ENCODE results near the gene RDH5. TPM values are rescaled to one million over a fixed set of nuclear protein-coding genes. Genes with fewer than 3 reads are reported as not detected.

The RDH5 gene
- total RNA-seq, 4 donors from 2014 or later, result 70.9 to 162 (median 123) TPM

GRCh38 chr12:55762646-55763045 lies 42.5 kb downstream of the RDH5 start:
- TF ChIP-seq CTCF (IDR thresholded peaks at IDR 0.05; ENCODE audit: low read depth), result no peak

- TF ChIP-seq CTCF (IDR thresholded peaks at IDR 0.05; ENCODE audit: low read depth), result no peak
Observed at GRCh38 chr12:55765736-55766290, 45.6 kb downstream of the RDH5 start.

GRCh38 chr12:55767156-55767555 lies 47.0 kb downstream of the RDH5 start:
- no peak for TF ChIP-seq CTCF (IDR thresholded peaks at IDR 0.05; ENCODE audit: low read depth)

GRCh38 chr12:55771736-55772135 lies 51.5 kb downstream of the RDH5 start:
- no peak for TF ChIP-seq CTCF (IDR thresholded peaks at IDR 0.05; ENCODE audit: low read depth)

Small RNAs within 50 kb of the gene (small RNA-seq; reads per million reads assigned to genes)
- gene AC009779.1 (not detected), gene RF00017 (not detected)

Other genes with a start within 250 kb of the RDH5 start
- gene OR6C68, start 228.0 kb upstream of the RDH5 start, total RNA-seq, result not detected
- gene OR6C4, start 170.8 kb upstream of the RDH5 start, total RNA-seq, result not detected
- gene OR2AP1, start 147.9 kb upstream of the RDH5 start, total RNA-seq, result not detected
- gene OR10P1, start 83.5 kb upstream of the RDH5 start, total RNA-seq, result not detected
- 100 to 1,000 TPM; 117 to 518 (median 175) TPM for gene ITGA7, start 12.5 kb upstream of the RDH5 start, total RNA-seq
- gene BLOC1S1, start 4.3 kb upstream of the RDH5 start, total RNA-seq, result 100 to 1,000 TPM; 193 to 251 (median 239) TPM
- 1,000 to 10,000 TPM in 1 of 4 donors, 100 to 1,000 TPM in 3; 727 to 1,052 (median 875) TPM for gene CD63, start 8.6 kb downstream of the RDH5 start, total RNA-seq
- gene GDF11, start 22.7 kb downstream of the RDH5 start, total RNA-seq, result 1 to 10 TPM in 3 of 4 donors, under 1 TPM in 1; 0.82 to 1.8 (median 1.2) TPM
- gene SARNP, start 97.3 kb downstream of the RDH5 start, total RNA-seq, result 10 to 100 TPM; 56.6 to 69.3 (median 64.0) TPM
- 10 to 100 TPM; 11.7 to 29.5 (median 17.6) TPM for gene ORMDL2, start 97.6 kb downstream of the RDH5 start, total RNA-seq
- gene DNAJC14, start 109.2 kb downstream of the RDH5 start, total RNA-seq, result 10 to 100 TPM; 26.2 to 29.3 (median 26.6) TPM
- 100 to 1,000 TPM in 1 of 4 donors, 10 to 100 TPM in 3; 22.2 to 182 (median 45.7) TPM for gene MMP19, start 122.5 kb downstream of the RDH5 start, total RNA-seq
- gene PYM1, start 207.5 kb downstream of the RDH5 start, total RNA-seq, result 10 to 100 TPM; 25.9 to 37.4 (median 31.7) TPM
- 10 to 100 TPM; 16.1 to 59.5 (median 23.3) TPM for gene DGKA, start 210.8 kb downstream of the RDH5 start, total RNA-seq
- gene PMEL, start 245.6 kb downstream of the RDH5 start, total RNA-seq, result 1 to 10 TPM in 2 of 4 donors, not detected in 2; 1.1 to 2.0 TPM
- 10 to 100 TPM in 1 of 4 donors, 1 to 10 TPM in 3; 7.9 to 14.9 (median 9.0) TPM for gene CDK2, start 246.4 kb downstream of the RDH5 start, total RNA-seq

Data from subcutaneous adipose tissue (tissue), 4 donors.